ENCODE data around the gene IQCF2.

IQCF2 gene

DNA sequence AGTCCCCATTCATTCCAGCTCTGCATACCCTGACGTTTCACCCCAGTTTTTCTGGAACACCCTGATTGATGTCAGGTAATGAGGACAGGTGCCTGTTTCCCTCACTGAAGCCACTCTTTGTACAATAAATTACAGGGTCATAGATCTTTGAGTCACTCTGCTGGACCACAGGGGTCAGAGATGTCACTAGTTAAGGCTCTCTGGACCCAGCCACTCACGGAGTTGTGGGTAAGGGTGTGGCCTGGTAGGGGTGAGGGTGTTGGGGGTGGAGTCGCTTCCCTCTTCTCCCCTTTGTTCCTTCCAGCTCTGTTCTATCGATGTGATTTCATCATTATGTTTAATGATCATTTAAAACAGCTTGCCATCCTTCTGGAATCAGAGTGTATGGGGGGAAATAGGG is 13.5 kb downstream of the IQCF2 start:
- no peak overlapping the region for H3K4me3 ChIP-seq (ENCODE audit: control insufficient read depth, low read depth, low read length)
- DNase-seq (ENCODE audit: low read depth): no peak
- TF ChIP-seq, protein P1, sequence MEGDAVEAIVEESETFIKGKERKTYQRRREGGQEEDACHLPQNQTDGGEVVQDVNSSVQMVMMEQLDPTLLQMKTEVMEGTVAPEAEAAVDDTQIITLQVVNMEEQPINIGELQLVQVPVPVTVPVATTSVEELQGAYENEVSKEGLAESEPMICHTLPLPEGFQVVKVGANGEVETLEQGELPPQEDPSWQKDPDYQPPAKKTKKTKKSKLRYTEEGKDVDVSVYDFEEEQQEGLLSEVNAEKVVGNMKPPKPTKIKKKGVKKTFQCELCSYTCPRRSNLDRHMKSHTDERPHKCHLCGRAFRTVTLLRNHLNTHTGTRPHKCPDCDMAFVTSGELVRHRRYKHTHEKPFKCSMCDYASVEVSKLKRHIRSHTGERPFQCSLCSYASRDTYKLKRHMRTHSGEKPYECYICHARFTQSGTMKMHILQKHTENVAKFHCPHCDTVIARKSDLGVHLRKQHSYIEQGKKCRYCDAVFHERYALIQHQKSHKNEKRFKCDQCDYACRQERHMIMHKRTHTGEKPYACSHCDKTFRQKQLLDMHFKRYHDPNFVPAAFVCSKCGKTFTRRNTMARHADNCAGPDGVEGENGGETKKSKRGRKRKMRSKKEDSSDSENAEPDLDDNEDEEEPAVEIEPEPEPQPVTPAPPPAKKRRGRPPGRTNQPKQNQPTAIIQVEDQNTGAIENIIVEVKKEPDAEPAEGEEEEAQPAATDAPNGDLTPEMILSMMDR (conservative IDR thresholded peaks at IDR 0.05; ENCODE audit: control insufficient read depth, insufficient read depth, low read depth, low read length): no peak

DNA sequence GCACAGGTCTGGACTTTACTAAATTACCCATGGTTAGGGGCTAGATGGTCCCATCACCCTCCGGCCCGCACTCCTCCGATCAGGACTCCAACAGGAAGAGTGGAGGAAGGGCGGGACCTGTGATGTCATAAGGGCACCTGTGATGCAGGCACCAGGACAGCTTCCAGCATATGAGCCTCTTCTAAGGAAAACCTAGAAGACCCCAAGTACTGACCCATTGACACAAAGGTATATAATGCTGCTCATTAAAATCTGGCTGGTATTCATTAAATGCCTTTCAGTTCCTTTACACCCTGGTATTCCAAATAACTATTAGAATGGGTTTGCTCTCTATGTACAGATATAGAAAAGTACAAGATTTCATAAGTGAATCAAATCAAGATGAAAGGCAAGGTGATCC is 14.1 kb downstream of the IQCF2 start, which contains the start of gene IQCF5:
Gene IQCF5 (minus strand): TSS at position 101 of the 400 bp plus-strand sequence. CDS start 70 bp downstream, at position 31.
- H3K4me3 ChIP-seq (ENCODE audit: control insufficient read depth, low read depth, low read length): no peak within 1 kb of the TSS
- no peak for DNase-seq (ENCODE audit: low read depth)
- TF ChIP-seq, protein P1 (conservative IDR thresholded peaks at IDR 0.05; ENCODE audit: control insufficient read depth, insufficient read depth, low read depth, low read length): no peak

DNA sequence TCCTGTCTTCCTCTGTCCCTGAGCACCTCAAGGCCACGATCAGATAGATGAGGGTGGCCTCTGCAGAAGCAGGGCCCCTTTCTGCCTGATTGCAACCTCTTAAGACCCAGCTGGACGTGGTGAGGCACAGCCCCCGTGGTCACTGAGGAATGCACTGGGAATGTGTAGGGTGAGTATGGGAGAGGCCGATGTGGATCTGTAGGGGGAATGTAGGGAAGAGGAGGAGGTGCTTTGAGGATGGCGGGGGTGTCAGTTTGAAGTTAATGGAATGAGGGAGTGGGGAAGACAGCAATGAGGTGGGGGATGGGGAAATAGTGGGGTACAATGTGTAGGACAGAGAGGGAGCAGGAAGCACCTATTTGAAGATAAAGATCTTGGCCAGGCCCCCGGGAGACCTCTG is 14.8 kb downstream of the IQCF2 start:
- no peak for DNase-seq (ENCODE audit: low read depth)
- TF ChIP-seq, protein P1 (conservative IDR thresholded peaks at IDR 0.05; ENCODE audit: control insufficient read depth, insufficient read depth, low read depth, low read length): no peak
- no peak overlapping the region for H3K4me3 ChIP-seq (ENCODE audit: control insufficient read depth, low read depth, low read length)

DNA sequence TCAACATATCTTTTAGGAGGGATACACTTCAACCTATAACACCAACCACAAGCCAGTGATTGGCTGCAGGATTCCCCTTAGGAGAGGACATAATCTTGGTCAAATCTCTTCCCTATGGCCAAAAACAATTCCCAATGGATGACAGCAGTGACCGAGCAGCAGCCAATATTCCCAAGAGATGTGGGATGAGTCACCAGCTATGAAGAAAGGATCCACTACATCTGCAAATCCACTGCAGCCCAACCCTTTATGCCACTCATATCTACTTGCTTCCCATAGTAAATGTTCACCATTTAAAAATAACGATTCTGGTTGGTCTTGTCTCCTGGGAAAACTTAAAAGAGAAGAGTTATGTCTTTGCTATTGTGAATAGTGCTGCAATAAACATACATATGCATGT is 18.5 kb downstream of the IQCF2 start:
- no peak overlapping the region for H3K4me3 ChIP-seq (ENCODE audit: control insufficient read depth, low read depth, low read length)
- TF ChIP-seq, protein P1 (conservative IDR thresholded peaks at IDR 0.05; ENCODE audit: control insufficient read depth, insufficient read depth, low read depth, low read length): no peak
- peak; percentile 27 for DNase-seq (ENCODE audit: low read depth)

DNA sequence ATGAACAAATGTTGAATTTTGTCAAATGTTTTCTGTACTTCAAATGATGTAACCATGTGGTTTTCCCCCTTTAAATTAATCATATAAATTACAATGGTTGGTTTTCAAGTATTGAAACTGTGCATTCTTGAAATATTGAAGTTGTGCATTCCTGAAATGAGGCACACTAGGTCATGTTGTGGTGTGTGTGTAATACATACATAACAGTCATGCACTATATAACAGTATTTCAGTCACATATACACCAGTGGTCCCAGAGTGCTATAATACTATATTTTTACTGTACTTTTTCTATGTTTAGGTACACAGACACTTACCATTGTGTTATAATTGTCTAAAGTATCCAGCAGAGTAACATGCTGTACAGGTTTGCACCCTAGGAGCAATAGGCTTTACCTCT is 25.0 kb downstream of the IQCF2 start:
- DNase-seq (ENCODE audit: low read depth): no peak
- H3K4me3 ChIP-seq (ENCODE audit: control insufficient read depth, low read depth, low read length): no peak overlapping the region
- TF ChIP-seq, protein P1 (conservative IDR thresholded peaks at IDR 0.05; ENCODE audit: control insufficient read depth, insufficient read depth, low read depth, low read length): no peak

DNA sequence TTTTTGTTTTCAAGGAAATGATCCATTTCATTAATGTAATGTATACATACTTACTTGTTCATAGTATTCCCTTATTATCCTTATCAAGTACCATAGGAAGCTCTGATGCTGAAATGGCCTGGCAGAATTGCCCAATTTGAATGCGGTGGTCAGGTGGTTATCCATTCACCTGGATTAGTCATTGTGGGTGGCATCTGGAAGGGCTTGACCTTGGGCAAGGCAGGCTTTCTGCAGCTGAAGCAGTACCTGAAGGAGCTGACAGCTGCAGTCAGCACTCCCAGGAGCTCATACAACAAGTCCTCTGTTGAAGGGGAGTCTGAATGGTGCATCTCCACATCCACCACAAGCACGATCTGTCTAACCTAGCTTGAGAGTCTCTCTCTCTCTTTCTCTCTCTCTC is 26.2 kb downstream of the IQCF2 start:
- TF ChIP-seq, protein P1 (conservative IDR thresholded peaks at IDR 0.05; ENCODE audit: control insufficient read depth, insufficient read depth, low read depth, low read length): no peak
- H3K4me3 ChIP-seq (ENCODE audit: control insufficient read depth, low read depth, low read length): no peak overlapping the region
- no peak for DNase-seq (ENCODE audit: low read depth)

Measured in fibroblast of mammary gland (primary cell).